ENCODE measurements around the gene MT1G.

MT1G gene

DNA sequence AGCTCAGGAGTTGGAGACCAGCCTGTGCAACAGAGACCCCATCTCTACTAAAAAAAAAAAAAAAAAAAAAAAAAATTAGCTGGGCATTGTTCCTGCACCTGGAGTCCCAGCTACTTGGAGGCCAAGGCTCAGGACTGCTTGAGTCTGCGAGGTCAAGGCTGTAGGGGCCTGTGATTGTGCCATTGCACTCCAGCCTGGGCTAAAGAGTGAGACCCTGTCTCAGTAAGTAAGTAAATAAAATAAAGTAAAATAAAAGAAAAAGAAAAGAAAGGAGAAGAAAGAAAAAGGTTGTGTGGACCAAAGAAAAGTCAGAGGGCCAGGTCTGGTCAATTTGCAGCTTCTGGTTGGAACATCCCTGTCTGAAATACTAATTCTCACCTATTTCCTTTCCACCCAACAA is 32.8 kb upstream of the MT1G start:
- Mint-ChIP-seq H3K4me3 (no peak overlapping the region), H3K4me1 (peaks cover 11% of the 10 kb centered on the region), H3K36me3 (ENCODE audit: low read depth) (no peaks in the 10 kb centered on the region), H3K27me3 (ENCODE audit: low read depth, poor library complexity) (peaks cover 27% of the 10 kb centered on the region), H3K27ac (no peak overlapping the region), H3K9me3 (peaks cover 13% of the 10 kb centered on the region)
- TF ChIP-seq, protein P1, sequence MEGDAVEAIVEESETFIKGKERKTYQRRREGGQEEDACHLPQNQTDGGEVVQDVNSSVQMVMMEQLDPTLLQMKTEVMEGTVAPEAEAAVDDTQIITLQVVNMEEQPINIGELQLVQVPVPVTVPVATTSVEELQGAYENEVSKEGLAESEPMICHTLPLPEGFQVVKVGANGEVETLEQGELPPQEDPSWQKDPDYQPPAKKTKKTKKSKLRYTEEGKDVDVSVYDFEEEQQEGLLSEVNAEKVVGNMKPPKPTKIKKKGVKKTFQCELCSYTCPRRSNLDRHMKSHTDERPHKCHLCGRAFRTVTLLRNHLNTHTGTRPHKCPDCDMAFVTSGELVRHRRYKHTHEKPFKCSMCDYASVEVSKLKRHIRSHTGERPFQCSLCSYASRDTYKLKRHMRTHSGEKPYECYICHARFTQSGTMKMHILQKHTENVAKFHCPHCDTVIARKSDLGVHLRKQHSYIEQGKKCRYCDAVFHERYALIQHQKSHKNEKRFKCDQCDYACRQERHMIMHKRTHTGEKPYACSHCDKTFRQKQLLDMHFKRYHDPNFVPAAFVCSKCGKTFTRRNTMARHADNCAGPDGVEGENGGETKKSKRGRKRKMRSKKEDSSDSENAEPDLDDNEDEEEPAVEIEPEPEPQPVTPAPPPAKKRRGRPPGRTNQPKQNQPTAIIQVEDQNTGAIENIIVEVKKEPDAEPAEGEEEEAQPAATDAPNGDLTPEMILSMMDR (IDR thresholded peaks at IDR 0.05): no peak
- no peak for DNase-seq

DNA sequence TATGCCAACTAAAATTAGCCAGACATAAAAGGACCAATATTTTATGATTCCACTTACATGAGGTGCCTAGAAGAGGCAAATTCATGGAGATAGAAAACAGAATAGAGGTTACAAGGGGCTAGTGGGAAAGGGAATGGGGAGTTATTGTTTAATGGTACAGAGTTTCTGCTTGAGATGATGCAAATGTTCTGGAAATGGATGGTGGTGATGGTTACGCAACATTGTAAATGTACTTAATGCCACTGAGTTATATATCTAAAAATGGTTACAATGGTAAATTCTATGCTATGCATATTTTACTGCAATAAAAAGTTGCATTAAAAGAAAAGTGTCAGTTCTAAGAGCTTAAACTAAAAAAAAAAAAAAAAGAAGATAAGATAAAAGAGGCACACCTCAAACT is 32.3 kb upstream of the MT1G start:
- Mint-ChIP-seq H3K4me3 (no peak overlapping the region), H3K27ac (no peak overlapping the region), H3K36me3 (ENCODE audit: low read depth) (no peaks in the 10 kb centered on the region), H3K4me1 (peaks cover 11% of the 10 kb centered on the region), H3K9me3 (peaks cover 13% of the 10 kb centered on the region), H3K27me3 (ENCODE audit: low read depth, poor library complexity) (peaks cover 23% of the 10 kb centered on the region)
- no peak for DNase-seq
- TF ChIP-seq, protein P1 (IDR thresholded peaks at IDR 0.05): no peak

DNA sequence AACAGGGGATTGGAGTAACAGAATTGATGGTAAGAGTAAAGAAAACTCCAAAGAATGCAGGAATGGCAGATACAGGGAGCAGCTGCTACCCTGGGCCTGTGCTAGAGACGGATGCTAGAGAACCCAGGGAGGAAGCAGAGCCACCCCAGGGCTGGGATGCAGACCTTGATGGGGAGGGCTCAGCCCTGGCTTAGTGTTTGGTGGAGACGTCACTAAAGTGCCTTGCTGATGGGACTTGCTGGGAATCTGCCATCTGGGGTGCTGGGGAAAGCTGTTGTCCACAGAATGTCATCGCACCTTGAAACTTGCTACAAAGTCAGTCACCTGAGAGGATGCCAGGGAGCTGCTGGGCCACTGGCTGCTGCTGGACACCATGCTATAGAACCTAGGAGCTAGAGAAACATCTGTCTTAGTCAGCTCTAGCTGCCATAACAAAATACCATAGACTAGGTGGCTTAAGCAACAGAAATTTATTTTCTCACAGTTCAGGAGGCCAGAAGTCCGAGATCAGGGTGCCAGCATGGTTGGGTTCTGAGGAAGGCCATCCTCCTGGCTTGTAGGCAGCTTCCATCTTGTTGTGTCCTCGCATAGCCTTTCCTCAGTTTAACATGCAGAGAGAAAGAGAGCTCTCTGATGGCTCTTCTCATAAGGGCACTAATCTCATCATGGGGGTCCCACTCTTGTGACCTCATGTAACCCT is 29.7 kb upstream of the MT1G start:
- H3K4me3 Mint-ChIP-seq: no peak overlapping the region
- DNase-seq: no peak
- peaks cover 11% of the 10 kb centered on the region for H3K4me1 Mint-ChIP-seq
- H3K9me3 Mint-ChIP-seq: peaks cover 13% of the 10 kb centered on the region
- TF ChIP-seq, protein P1 (IDR thresholded peaks at IDR 0.05): no peak
- H3K27me3 Mint-ChIP-seq (ENCODE audit: low read depth, poor library complexity): peaks cover 14% of the 10 kb centered on the region
- H3K27ac Mint-ChIP-seq: no peak overlapping the region
- H3K36me3 Mint-ChIP-seq (ENCODE audit: low read depth): no peaks in the 10 kb centered on the region

DNA sequence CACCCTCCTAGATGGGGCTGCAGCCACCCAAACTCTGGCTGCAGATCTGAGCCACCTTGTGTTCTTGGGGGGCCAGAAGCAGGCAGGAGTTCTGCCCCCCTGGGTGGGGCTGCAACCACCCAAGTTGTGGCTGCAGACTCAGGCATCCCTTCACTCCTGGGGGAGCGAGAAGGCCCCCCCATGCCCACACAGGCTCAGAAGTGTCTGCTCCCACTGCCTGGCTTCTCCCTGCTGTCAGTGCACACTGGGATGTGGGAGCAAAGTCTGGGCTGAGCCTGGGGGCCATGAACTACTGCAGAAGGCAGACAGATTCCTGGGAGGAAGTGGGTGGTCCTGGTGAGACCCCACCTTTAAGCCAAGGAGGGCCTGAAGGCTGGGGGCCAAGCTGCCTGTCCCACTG is 27.4 kb upstream of the MT1G start:
- Mint-ChIP-seq H3K27me3 (ENCODE audit: low read depth, poor library complexity) (peaks cover 19% of the 10 kb centered on the region), H3K4me3 (no peak overlapping the region), H3K9me3 (peaks cover 13% of the 10 kb centered on the region), H3K27ac (no peak overlapping the region), H3K36me3 (ENCODE audit: low read depth) (no peaks in the 10 kb centered on the region), H3K4me1 (no peaks in the 10 kb centered on the region)
- TF ChIP-seq, protein P1 (IDR thresholded peaks at IDR 0.05): no peak
- DNase-seq: no peak

DNA sequence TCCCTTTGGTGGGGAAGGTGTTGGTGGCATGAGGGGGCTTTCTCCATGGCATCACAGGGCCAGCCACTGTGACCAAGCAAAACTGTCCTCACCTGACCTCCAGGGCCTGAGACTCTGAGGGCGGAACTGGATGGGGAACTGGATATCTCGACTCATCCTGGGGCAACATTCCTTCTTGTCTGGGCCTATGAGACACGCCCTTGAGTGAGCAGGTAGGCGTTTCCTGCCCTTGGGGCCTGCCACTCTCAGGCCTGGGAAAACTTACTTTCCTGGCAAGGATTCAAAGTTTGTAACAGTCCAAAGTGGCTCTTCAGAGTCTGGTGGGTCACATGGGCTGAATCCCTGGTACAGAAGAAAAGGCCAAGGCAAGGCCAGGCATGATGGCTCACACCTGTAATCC is 24.0 kb upstream of the MT1G start:
- peaks cover 29% of the 10 kb centered on the region for H3K27me3 Mint-ChIP-seq (ENCODE audit: low read depth, poor library complexity)
- H3K36me3 Mint-ChIP-seq (ENCODE audit: low read depth): no peaks in the 10 kb centered on the region
- DNase-seq: no peak
- H3K4me1 Mint-ChIP-seq: no peaks in the 10 kb centered on the region
- no peak overlapping the region for H3K27ac Mint-ChIP-seq
- TF ChIP-seq, protein P1 (IDR thresholded peaks at IDR 0.05): no peak
- H3K9me3 Mint-ChIP-seq: peaks cover 19% of the 10 kb centered on the region
- H3K4me3 Mint-ChIP-seq: no peak overlapping the region

All from nephron progenitor cell (in vitro differentiated cells).